GM18505 (cell line): ENCODE data around the gene ZBTB20.
A peak's percentile ranks its signal among the peaks of the same experiment; 100 is the strongest.
"Not testable (repeated sequence)": the region's sequence is repeated elsewhere in the genome, so short reads cannot be mapped to it uniquely, and the experiment has no call there.

Experiments
- ATAC-seq: cut with Tn5 transposase; IDR thresholded peaks from one replicate; pipeline ENCODE4 v1.9.1; 2021; ENCODE audit not compliant: unreplicated experiment
- POLR2A ChIP-seq: IDR thresholded peaks from 4 replicates; pipeline ENCODE4 v1.6.1; 2011; ENCODE audit warnings: borderline replicate concordance; ENCODE audit not compliant: insufficient read depth, insufficient read length; ENCODE audit errors: extremely low read depth

Gene ZBTB20

DNA sequence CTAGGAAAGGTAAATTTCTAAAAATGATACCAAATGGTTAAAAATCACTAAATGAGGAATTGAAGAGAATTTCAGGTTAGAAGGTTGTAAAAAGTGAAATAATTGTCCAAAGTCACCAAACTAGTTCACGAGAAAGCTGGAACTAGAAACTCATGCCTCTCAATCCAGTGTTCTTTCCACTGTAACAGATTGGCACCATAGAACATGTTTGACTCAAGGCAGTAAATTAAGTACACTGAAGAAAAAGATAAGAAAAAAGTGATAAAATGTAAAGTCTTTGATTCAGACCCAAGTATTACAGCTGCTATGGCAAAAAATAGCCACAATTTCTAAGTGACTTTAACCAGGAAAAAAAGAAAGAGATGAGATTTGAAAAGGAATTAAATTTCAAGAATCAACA lies 26.5 kb downstream of the ZBTB20 start:
- TF ChIP-seq POLR2A: no peak
- ATAC-seq: no peak

DNA sequence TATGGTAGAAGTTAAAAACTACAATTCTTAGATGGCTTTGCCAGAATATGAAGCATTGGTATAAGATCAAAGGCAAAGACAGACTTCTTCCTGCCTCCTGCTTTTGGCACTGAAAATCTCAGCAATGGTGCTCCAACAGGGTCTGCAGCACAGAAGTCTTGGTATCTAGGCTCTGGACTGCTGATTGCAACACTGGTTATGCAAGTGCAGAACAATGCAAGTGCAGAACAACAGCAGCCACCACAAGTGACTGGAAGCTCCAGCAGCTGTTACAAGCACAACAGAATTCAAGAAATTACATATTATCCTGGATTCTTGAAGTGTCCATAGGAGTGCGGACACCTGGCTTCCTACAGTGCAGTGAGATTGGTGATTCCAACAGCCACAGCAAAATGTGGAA lies 33.7 kb downstream of the ZBTB20 start:
- ATAC-seq: no peak
- TF ChIP-seq POLR2A: no peak

DNA sequence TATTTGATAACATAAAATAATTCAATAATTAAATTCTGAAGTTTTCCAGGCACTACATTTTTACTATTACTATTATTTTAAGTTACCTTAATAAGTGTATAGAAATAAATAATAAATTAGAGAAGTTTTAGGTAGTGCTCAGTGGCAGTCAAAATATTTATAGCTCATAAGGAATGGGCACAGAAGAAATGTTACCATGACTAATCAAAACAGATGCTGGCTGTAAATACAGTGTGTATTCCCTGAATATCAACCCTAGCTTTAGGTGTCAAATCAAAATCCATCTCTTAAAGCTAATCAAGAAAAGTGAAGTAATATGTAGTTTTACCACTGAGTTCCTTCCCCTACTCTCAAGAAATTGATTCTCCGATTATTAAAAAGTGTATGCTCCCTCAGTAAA lies 35.5 kb downstream of the ZBTB20 start:
- no peak for TF ChIP-seq POLR2A
- ATAC-seq: no peak

DNA sequence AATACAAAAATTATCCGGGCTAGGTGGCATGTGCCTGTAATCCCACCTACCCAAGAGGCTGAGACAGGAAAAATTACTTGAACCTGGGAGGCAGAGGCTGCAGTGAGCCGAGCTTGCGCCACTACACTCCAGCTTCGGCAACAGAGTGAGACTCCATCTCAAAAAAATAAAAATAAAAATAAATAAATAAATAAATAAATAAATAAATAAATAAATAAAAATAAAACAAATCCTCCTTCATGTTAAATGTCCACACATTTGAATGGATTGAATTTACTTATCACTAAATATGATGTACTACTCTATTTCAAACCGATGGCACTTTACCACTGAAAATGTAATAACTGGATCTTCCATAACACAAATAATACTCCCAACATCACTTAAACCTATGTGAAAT lies 36.3 kb downstream of the ZBTB20 start:
- ATAC-seq: no peak
- no peak for TF ChIP-seq POLR2A

DNA sequence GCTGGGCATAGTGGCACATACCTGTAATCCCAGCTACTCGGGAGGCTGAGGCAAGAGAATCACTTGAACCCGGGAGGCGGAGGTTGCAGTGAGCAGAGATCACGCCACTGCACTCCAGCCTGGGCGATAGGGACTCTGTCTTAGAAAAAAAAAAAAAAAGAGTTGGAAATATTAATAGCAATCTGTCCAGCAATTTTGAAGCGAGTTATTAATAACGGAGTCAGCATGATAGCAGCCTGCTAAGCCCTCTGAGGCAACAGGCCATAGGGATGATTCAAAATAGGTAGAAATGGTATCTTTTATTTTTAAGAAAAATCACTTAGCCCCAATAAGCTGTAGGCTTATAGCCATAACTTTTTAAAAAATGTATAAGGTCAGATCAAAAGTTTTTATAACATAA lies 37.0 kb downstream of the ZBTB20 start:
- not testable (repeated sequence) for ATAC-seq

DNA sequence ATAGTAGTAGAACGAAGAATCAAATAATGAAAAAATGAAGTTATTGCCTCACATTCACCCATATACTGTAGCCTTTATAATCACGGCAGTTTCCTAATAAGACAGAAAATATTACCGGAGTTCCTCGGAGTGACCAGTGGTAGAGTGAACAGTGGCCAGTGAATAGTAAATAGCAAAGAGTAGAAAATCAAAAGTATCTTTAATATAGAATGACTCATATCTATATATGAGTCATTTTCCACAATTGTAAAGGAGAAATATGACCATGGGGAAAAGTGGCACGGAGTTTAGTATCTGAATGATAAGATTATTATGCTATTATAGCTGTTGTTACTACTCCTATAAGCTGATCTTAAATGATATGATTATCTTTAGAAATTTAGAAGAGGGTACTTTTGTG lies 38.5 kb downstream of the ZBTB20 start:
- TF ChIP-seq POLR2A: no peak
- ATAC-seq: no peak

DNA sequence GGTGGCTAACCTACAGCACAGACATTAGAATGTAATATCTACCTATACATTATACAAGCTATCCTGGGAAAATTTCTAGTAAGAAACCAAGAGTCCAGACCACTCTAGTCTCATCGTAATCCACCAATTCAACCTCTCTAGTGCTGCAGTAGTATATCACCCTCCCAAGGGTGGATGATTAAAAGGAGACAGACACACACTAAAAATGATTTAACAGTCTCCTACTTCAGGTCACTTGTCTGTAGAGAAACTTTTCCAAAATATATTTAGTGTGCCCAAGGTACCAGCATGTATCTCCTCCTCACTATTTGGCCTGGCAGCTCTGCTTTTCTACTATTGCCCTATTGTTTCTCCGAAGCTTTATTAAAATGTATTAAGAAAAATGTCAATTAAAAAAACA lies 45.0 kb downstream of the ZBTB20 start:
- no peak for TF ChIP-seq POLR2A
- ATAC-seq: no peak

DNA sequence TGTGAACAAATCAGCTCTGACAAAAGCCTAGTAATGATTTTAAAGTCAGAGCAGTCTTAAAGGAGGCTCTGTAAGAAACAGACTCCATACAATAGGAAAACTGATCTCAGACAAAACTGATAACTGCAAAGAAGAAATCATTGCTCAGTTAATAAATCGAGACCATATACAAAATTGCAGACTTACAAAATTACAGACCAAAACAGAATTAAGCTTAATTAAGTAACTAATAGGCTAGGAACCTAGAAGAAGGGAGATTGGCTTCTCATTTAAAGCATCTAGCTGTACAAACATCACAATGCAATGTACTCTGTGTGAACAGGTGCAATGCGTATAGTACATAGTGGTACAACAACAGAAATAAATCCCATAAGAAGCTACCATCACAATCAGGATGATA lies 46.3 kb downstream of the ZBTB20 start:
- no peak for TF ChIP-seq POLR2A
- ATAC-seq: no peak

DNA sequence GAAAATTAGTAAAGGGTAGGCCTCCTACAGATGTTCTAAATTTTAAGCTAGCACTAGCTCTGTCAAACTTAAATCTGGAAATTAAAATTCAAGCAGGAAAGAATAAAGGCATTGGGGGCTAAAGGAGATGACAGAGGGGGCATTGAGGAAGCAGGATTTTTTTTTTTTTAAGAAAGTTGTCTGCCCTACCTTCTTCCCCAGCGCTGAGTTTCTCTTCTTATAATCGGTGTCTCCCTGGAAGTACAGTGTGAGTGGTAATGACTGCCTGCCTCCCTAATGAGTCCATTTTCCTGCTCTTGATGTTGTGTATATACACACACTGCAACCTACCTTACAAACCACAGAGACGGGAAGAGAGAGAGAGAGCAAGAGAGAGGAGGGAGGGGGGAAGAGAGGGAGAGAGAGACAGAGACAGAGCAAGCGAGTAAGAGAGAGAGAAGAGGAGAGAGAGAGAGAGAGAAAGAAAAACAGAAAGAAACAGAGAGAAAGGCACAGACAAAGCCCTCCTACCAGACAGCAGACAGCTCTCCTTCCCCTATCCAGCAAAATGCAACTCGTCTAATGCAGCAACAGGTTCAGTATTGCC lies 47.0 kb downstream of the ZBTB20 start:
- no peak for TF ChIP-seq POLR2A
- peak; percentile 75 for ATAC-seq

DNA sequence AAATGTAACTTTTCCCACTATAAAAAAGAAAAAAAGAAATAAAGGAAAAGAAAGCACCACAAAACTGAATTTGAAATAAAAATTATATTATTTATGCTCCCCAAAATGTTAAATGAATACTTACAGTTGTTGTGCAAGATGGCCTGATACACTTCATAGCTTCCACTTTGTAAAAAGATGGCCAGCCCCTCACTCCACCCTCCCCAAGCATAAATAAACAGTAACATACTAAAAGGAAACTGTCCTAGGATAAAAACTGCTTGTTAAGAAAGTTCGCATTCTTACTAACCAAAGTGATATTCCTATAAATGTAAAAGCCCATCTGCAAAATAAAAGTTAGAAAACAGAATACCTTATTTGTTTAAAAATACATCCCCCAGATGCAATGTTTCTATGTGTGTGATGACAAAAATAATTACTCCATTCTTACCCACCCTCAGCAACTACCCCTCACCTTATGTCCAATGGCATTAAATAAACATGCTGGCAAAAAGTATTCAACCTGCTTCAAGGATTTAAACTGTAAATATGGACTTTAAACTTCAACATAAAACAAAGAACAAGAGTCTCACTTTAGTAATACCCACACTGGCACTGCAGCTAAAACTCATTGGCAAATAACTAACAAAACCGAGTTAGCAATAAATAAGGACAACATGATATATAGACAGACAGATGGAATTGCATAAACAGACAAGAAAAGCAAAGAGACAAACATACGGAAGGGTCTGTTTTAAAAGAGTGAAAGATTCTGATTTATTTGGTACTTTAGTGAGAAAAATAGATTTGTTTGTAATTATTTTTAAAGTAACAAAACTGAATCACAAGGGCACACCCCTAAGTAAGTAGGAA lies 47.7 kb downstream of the ZBTB20 start:
- TF ChIP-seq POLR2A: no peak
- ATAC-seq: no peak

DNA sequence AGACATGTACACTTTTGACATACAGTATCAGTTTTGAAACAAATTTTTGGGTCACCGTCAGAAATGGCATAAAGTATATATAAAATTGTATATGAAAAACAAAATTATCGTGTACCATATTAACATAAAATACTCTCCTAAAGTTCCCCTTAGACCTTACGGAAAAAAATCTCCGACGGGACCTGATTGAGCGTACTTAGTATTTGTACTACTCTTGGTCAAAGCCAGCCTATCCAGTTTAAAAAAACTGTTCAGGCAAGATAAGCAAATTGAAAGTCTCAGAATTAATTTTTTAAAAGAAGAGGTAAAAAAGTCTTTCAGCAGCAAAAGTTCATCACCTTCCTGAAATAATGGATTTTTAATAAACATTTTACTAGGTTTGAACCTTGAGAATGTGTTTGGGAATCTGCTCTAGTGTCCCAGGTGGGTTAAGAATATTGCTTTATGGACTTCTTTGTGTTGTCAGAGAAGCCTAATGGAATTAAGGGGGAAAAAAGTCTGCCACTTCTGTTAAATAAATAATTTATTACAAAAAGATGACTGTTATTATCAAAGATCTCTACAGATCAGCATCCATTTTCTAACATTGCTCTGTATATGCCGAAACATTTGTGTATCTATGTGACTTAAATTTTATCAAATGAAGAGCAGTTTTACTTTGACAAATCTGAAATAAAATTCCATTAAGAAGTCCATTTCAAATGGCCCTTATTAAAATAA lies 48.6 kb downstream of the ZBTB20 start:
- no peak for ATAC-seq
- no peak for TF ChIP-seq POLR2A

DNA sequence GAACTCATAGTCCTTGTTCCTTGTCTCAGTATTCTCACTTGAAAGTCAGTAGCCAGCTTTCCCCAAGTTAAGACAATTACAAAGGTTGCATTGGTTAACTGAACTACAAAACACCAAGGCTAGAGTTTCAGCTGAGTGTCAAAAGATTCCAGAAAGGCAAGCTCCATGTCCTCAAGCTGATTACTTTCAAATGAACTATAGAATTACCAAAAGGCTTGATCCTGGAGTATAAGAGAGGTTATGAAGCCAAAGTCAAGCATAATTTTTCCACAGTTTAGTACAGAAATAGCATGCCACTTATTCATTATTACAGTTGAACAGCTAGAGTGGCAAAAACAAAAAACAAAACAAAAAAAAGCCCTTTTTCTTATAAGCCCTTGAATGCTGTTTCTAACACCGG lies 51.9 kb downstream of the ZBTB20 start:
- TF ChIP-seq POLR2A: no peak
- ATAC-seq: no peak

DNA sequence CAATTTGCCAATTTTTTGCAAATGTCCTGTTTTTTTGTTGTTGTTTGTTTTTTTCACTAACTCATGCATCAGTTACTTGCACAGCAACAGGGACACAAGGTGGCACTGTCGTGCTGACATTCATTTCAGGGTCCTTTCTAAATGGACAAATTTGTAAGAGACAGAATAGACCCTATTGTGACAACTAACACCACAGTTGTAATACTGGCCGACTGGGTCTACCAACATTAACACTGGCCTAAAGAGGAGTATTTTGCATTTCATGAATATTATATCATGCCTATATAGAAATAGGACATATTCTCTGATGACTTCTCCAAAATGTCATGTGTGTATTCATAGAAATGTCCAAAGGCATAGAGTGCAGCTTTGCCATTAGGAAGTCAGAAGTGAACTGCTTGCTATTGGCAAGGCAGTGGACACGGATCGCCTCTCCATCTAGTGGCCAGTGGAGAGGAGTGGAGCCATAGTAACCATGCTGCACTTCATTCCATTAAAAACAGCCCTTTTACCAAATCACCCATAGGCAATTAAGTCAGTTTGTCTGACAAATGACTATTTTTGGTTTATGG lies 54.8 kb downstream of the ZBTB20 start:
- ATAC-seq: peak; percentile 73
- no peak for TF ChIP-seq POLR2A

DNA sequence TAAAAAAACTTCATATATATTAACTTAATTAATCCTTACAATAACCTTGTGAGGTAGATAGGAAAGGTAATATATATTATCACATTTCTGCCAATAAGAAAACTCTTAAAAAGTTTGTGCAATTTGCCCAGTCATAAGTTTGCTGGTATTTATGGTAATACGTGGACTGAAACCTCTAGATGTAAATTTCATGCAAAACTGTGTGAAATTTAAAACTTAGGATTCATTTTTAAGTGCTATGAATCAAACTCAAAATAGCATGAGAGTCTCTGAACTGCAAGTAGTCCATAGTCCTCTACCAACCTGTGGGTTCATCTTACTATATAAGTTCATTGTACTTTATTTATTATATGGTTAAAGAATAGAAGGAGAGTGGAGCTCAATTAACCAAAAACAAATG lies 56.4 kb downstream of the ZBTB20 start:
- no peak for TF ChIP-seq POLR2A
- no peak for ATAC-seq

DNA sequence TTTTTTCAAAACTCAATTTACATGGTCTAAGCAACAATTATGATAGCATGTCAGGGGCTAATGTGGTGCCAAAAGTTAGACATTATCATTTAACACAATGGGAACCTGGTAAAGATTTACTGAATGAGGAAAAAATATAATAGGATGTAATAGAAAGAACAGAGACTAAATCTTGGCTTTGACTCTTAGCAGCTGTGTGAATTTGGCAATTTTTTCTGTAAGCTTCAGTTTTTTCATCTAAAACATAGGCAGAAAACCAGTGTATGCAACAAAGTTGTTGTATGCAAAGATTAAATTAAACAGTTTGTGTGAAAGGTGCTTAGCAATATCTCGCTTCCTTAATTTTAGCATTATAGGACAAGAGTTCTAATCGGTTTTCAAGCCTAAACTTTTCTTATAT lies 57.6 kb downstream of the ZBTB20 start:
- TF ChIP-seq POLR2A: no peak
- ATAC-seq: no peak

DNA sequence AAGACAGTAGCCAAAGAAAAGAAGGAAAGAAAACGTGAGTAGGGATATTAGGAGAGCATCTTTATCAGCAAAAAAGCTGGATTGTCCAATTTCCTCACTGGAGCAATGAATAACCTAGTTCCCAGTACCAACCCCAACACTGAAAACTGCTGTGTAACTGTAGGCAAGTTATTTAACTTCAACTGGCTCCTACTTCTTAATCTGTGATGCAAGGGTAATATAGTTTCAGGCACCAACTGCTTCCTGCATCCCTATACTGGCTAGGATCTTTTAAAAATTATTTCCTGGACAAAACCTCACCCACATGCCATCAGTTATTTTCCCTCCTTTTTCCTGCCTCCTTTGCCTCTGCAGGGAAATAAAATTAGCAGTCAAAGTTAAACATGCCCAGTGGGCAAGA lies 59.6 kb downstream of the ZBTB20 start:
- TF ChIP-seq POLR2A: no peak
- ATAC-seq: no peak
